CD14-positive monocyte (primary cell): Measurements from ENCODE around the gene L3MBTL4. TPM values are rescaled to one million over a fixed set of nuclear protein-coding genes. Genes with fewer than 3 reads are reported as not detected.

Source experiments
- DNase-seq, 3 donors: peaks; one replicate each; pipeline ENCODE4 v3.0.0-alpha.2; 2011 to 2022
- H2AFZ ChIP-seq: 2 replicates; pipeline ENCODE4 v1.6.0; 2012; ENCODE audit warnings: mild to moderate bottlenecking, low read depth, low read length, inconsistent platforms; ENCODE audit not compliant: insufficient read depth, poor library complexity, severe bottlenecking
- H3K27ac ChIP-seq, 2 donors: 1 replicate in 1 of 2; 2 replicates in 1 of 2; pipeline ENCODE4 v1.5.1; 2012 to 2013; ENCODE audit warnings: low read length in 2 of 2, control low read depth in 1 of 2, inconsistent platforms in 1 of 2, low read depth in 1 of 2, mild to moderate bottlenecking in 1 of 2
- H3K27me3 ChIP-seq, 2 donors: one replicate each; pipeline versions ENCODE4 v1.6.0 to v1.6.1; 2011 to 2013; ENCODE audit warnings: low read length in 2 of 2; ENCODE audit not compliant: control insufficient read depth in 2 of 2, insufficient read depth in 2 of 2
- H3K36me3 ChIP-seq, 2 donors: replicated peaks in 1 of 2; 1 replicate in 1 of 2; 2 replicates in 1 of 2; pipeline versions ENCODE4 v1.5.1 to v1.6.1; 2012 to 2013; ENCODE audit warnings: low read length in 2 of 2, control low read depth in 1 of 2, inconsistent platforms in 1 of 2, mild to moderate bottlenecking in 1 of 2; ENCODE audit not compliant: insufficient read depth in 2 of 2, control insufficient read depth in 1 of 2
- H3K4me1 ChIP-seq, 2 donors: 1 replicate in 1 of 2; 2 replicates in 1 of 2; pipeline versions ENCODE4 v1.5.1 to v1.6.1; 2012 to 2013; ENCODE audit warnings: low read length in 2 of 2, control low read depth in 1 of 2, inconsistent platforms in 1 of 2, mild to moderate bottlenecking in 1 of 2, moderate library complexity in 1 of 2; ENCODE audit not compliant: insufficient read depth in 2 of 2, control insufficient read depth in 1 of 2
- H3K4me2 ChIP-seq: replicated peaks from 2 replicates; pipeline ENCODE3; 2012; ENCODE audit warnings: low read length, moderate library complexity, mild to moderate bottlenecking; ENCODE audit not compliant: poor library complexity, severe bottlenecking; ENCODE audit errors: extremely low read depth
- H3K4me3 ChIP-seq, 3 experiments: fragments of 200-600 bp in 1 of 3; sonication (generic) in 1 of 3; replicated peaks in 1 of 3; 1 replicate in 2 of 3; 2 replicates in 1 of 3; pipeline ENCODE4 v1.5.1; 2011 to 2013; ENCODE audit warnings: low read length in 3 of 3, mild to moderate bottlenecking in 3 of 3, control low read depth in 2 of 3, low read depth in 2 of 3, inconsistent platforms in 1 of 3, moderate library complexity in 1 of 3
- H3K79me2 ChIP-seq: 2 replicates; pipeline ENCODE4 v1.6.0; 2012; ENCODE audit warnings: mild to moderate bottlenecking, control low read depth, inconsistent platforms, low read length, moderate library complexity; ENCODE audit not compliant: insufficient read depth
- H3K9ac ChIP-seq: 2 replicates; pipeline ENCODE4 v1.6.0; 2017; ENCODE audit warnings: low read length, mild to moderate bottlenecking; ENCODE audit not compliant: insufficient read depth, poor library complexity, severe bottlenecking
- H3K9me3 ChIP-seq, 2 donors: replicated peaks in 1 of 2; 1 replicate in 1 of 2; 2 replicates in 1 of 2; pipeline versions ENCODE4 v1.5.1 to v1.6.1; 2012 to 2013; ENCODE audit warnings: low read length in 2 of 2, control low read depth in 1 of 2; ENCODE audit not compliant: control insufficient read depth in 1 of 2, insufficient read depth in 1 of 2
- H4K20me1 ChIP-seq: 2 replicates; pipeline ENCODE4 v1.6.0; 2012; ENCODE audit warnings: mild to moderate bottlenecking, low read length, control low read depth, moderate library complexity; ENCODE audit not compliant: insufficient read depth
- H3K27ac Mint-ChIP-seq, 7 donors: one replicate each; pipeline ENCODE4 v1.8.0; 2020; ENCODE audit warnings: mild to moderate bottlenecking in 7 of 7, mixed read lengths in 7 of 7, moderate library complexity in 6 of 7, inconsistent platforms in 2 of 7
- H3K27me3 Mint-ChIP-seq, 3 donors: one replicate each; pipeline ENCODE4 v1.8.0; 2021 to 2022; ENCODE audit warnings: low read depth in 3 of 3, mild to moderate bottlenecking in 3 of 3, mixed read lengths in 3 of 3, moderate library complexity in 3 of 3, inconsistent platforms in 1 of 3
- H3K36me3 Mint-ChIP-seq, 2 donors: one replicate each; pipeline ENCODE4 v1.8.0; 2020; ENCODE audit warnings: mixed read lengths in 2 of 2, inconsistent platforms in 1 of 2, mild to moderate bottlenecking in 1 of 2
- H3K4me1 Mint-ChIP-seq: one replicate; pipeline ENCODE4 v1.8.0; 2020; ENCODE audit warnings: mild to moderate bottlenecking, mixed read lengths
- H3K4me3 Mint-ChIP-seq, 2 donors: one replicate each; pipeline ENCODE4 v1.8.0; 2020; ENCODE audit warnings: mild to moderate bottlenecking in 2 of 2, mixed read lengths in 2 of 2, moderate library complexity in 1 of 2
- H3K9me3 Mint-ChIP-seq, 7 donors: one replicate each; pipeline ENCODE4 v1.8.0; 2020 to 2022; ENCODE audit warnings: mixed read lengths in 7 of 7, mild to moderate bottlenecking in 6 of 7, moderate library complexity in 6 of 7, inconsistent platforms in 2 of 7
- CTCF ChIP-seq: fragments of 200-600 bp; IDR thresholded peaks from one replicate; pipeline ENCODE4 v1.8.0; 2022; ENCODE audit warnings: antibody characterized with exemption, mild to moderate bottlenecking
- whole genome bisulfite sequencing: methylation state at CpG from one replicate; pipeline ENCODE4 v1.1.5; 2013; ENCODE audit warnings: missing lambda C conversion rate; ENCODE audit not compliant: insufficient coverage; 5-methylcytosine and 5-hydroxymethylcytosine counted together
- intact Hi-C, 2 donors: fragments of 100-400 bp; cut with micrococcal nuclease; formaldehyde crosslinking; loops; one replicate each; pipeline versions ENCODE4 v1.15.0 to v1.15.1; 2023
- polyA plus RNA-seq, 3 donors: library from polyadenylated mRNA; depleted of rRNA in 1 of 3; unstranded in 2 of 3; stranded (reverse) in 1 of 3; fragments of 300-500 nt in 2 of 3; fragments of >200 nt in 1 of 3; fragmentation: Illumina TruSeq in 2 of 3; gene quantifications; 1 replicate in 2 of 3; 2 replicates in 1 of 3; pipeline ENCODE4 v1.2.3, GENCODE V29; 2012 to 2021

L3MBTL4 gene
- polyA plus RNA-seq, 3 donors = 0.55 to 1.2 (median 0.72) TPM

GRCh38 chr18:6158958-6159357, 255.8 kb downstream of the L3MBTL4 start:
- Histone ChIP-seq H3K27me3 (no peaks in the 10 kb centered on the region), H4K20me1 (no peaks in the 10 kb centered on the region), H3K4me1 (no peaks in the 10 kb centered on the region), H3K79me2 (no peaks in the 10 kb centered on the region), H3K4me2 (no peak overlapping the region), H3K36me3 (no peaks in the 10 kb centered on the region), H3K4me3 (no peak overlapping the region), H3K27ac (no peak overlapping the region), H3K9ac (no peak overlapping the region), H3K9me3 (peaks cover 4 to 8% of the 10 kb centered on the region in 2 donors), H2AFZ (no peak overlapping the region)
- Mint-ChIP-seq H3K27ac (no peak overlapping the region), H3K36me3 (no peaks in the 10 kb centered on the region), H3K9me3 (peaks cover 5 to 16% (median 6%) of the 10 kb centered on the region in 7 donors), H3K4me1 (no peaks in the 10 kb centered on the region), H3K27me3 (no peaks in the 10 kb centered on the region), H3K4me3 (no peak overlapping the region)
- DNase-seq = no peak
- intact Hi-C loops = no loop called here
- no peak for TF ChIP-seq CTCF
- 94% methylated on average over 3 of the region's 3 CpGs for WGBS

GRCh38 chr18:6156446-6156845, 258.3 kb downstream of the L3MBTL4 start:
- H3K4me1 Mint-ChIP-seq = no peaks in the 10 kb centered on the region

More at GRCh38 chr18:6156446-6156845, 258.3 kb downstream of the L3MBTL4 start:
- Mint-ChIP-seq H3K27me3 (no peaks in the 10 kb centered on the region), H3K36me3 (no peaks in the 10 kb centered on the region), H3K9me3 (peaks cover 0 to 10% (median 3%) of the 10 kb centered on the region in 7 donors), H3K27ac (no peak overlapping the region), H3K4me3 (no peak overlapping the region)
- TF ChIP-seq CTCF = no peak
- H3K27ac ChIP-seq = no peak overlapping the region
- no peak overlapping the region for H3K4me3 ChIP-seq
- H3K27me3 ChIP-seq = no peaks in the 10 kb centered on the region
- intact Hi-C loops = no loop called here
- no peak overlapping the region for H2AFZ ChIP-seq
- no peak overlapping the region for H3K9ac ChIP-seq
- H3K9me3 ChIP-seq = peaks cover 2 to 4% of the 10 kb centered on the region in 2 donors
- H4K20me1 ChIP-seq = no peaks in the 10 kb centered on the region
- DNase-seq = no peak
- H3K4me2 ChIP-seq = no peak overlapping the region
- WGBS = 100% methylated on average over 3 of the region's 6 CpGs
- no peaks in the 10 kb centered on the region for H3K79me2 ChIP-seq
- H3K36me3 ChIP-seq = no peaks in the 10 kb centered on the region
- no peaks in the 10 kb centered on the region for H3K4me1 ChIP-seq
